Right lung (tissue), 5 donors: ENCODE results near the gene LRRC70. TPM values are rescaled to one million over a fixed set of nuclear protein-coding genes. Genes with fewer than 3 reads are reported as not detected.
"Not testable (repeated sequence)": the region's sequence is repeated elsewhere in the genome, so short reads cannot be mapped to it uniquely, and the experiment has no call there.

ENCODE experiments used
- DNase-seq, 2 donors: peaks; one replicate each; pipeline ENCODE4 v3.0.0-alpha.2; 2013
- polyA plus RNA-seq, 5 donors: library from polyadenylated mRNA; unstranded; fragments of 120-200 nt; gene quantifications; one replicate each; pipeline versions ENCODE4 v1.2.1 to v1.2.3, GENCODE V29; 2013; ENCODE audit warnings: inconsistent platforms in 1 of 5, low replicate concordance in 1 of 5; ENCODE audit not compliant: insufficient read length in 5 of 5, insufficient read depth in 1 of 5

Gene LRRC70
- polyA plus RNA-seq, 5 donors = 6.2 to 11.8 (median 8.2) TPM

- no peak for DNase-seq
These were observed 25.3 kb downstream of the LRRC70 start for GRCh38 chr5:62603934-62604333.

- no peak for DNase-seq
These were observed 27.0 kb downstream of the LRRC70 start for GRCh38 chr5:62605638-62606037.

- DNase-seq = no peak
These were observed 28.3 kb downstream of the LRRC70 start for GRCh38 chr5:62606878-62607277.

- DNase-seq = no peak
These were observed 29.0 kb downstream of the LRRC70 start for GRCh38 chr5:62607615-62608014.

- no peak for DNase-seq
These were observed 30.2 kb downstream of the LRRC70 start for GRCh38 chr5:62608529-62609511.

- no peak for DNase-seq
These were observed 35.7 kb downstream of the LRRC70 start for GRCh38 chr5:62614355-62614754.

GRCh38 chr5:62616615-62617277, 38.1 kb downstream of the LRRC70 start:
- no peak for DNase-seq

- no peak for DNase-seq
These were observed 39.3 kb downstream of the LRRC70 start for GRCh38 chr5:62617943-62618342.

GRCh38 chr5:62620761-62621160, 42.1 kb downstream of the LRRC70 start:
- DNase-seq = no peak

GRCh38 chr5:62621280-62621679, 42.7 kb downstream of the LRRC70 start:
- DNase-seq = no peak

- no peak for DNase-seq
These were observed 44.7 kb downstream of the LRRC70 start for GRCh38 chr5:62623271-62623670.

GRCh38 chr5:62624436-62624835, 45.8 kb downstream of the LRRC70 start:
- DNase-seq = not testable (repeated sequence)

GRCh38 chr5:62626534-62626933, 47.9 kb downstream of the LRRC70 start:
- DNase-seq = no peak

GRCh38 chr5:62627121-62627520, 48.5 kb downstream of the LRRC70 start:
- DNase-seq = no peak

- no peak for DNase-seq
These were observed 49.3 kb downstream of the LRRC70 start for GRCh38 chr5:62627901-62628300.

Other genes with a start within 250 kb of the LRRC70 start
- 10 to 100 TPM; 32.4 to 43.4 (median 36.7) TPM for gene DIMT1, start 174.9 kb upstream of the LRRC70 start, polyA plus RNA-seq
- 10 to 100 TPM; 29.4 to 44.7 (median 41.1) TPM for gene IPO11, start 166.1 kb upstream of the LRRC70 start, polyA plus RNA-seq